GM12878 (cell line): ENCODE measurements around the gene LDHAL6B. TPM values are rescaled to one million over a fixed set of nuclear protein-coding genes. Genes with fewer than 3 reads are reported as not detected.
A peak's percentile ranks its signal among the peaks of the same experiment; 100 is the strongest.

Experiments
- BHLHE40 ChIP-seq, 2 experiments: fragments of 450-650 bp in 1 of 2; IDR thresholded peaks; 2 replicates each; pipeline ENCODE4 v1.6.1; 2011 to 2017; ENCODE audit warnings: low read depth in 2 of 2, borderline replicate concordance in 1 of 2, improper control_type of control experiment in 1 of 2, low read length in 1 of 2, mild to moderate bottlenecking in 1 of 2
- ELK1 ChIP-seq: IDR thresholded peaks from 2 replicates; pipeline ENCODE4 v1.6.1; 2012; ENCODE audit warnings: low read depth, low read length, improper control_type of control experiment
- ETV6 ChIP-seq, 2 experiments: fragments of 450-650 bp in 1 of 2; IDR thresholded peaks in 1 of 2; conservative IDR thresholded peaks in 1 of 2; 2 replicates each; pipeline ENCODE4 v1.6.1; 2014; ENCODE audit warnings: antibody characterized with exemption in 1 of 2, borderline replicate concordance in 1 of 2, low read depth in 1 of 2, mild to moderate bottlenecking in 1 of 2, moderate library complexity in 1 of 2
- HCFC1 ChIP-seq: fragments of 150-350 bp; IDR thresholded peaks from 2 replicates; pipeline ENCODE4 v1.6.1; 2014; ENCODE audit warnings: low read length
- KDM1A ChIP-seq: fragments of 200-600 bp; sonication (generic); IDR thresholded peaks from 2 replicates; pipeline ENCODE4 v1.6.1; 2016; ENCODE audit warnings: borderline replicate concordance
- NR2C2 ChIP-seq: IDR thresholded peaks from 2 replicates; pipeline ENCODE4 v1.6.1; 2011; ENCODE audit warnings: borderline replicate concordance, low read depth; ENCODE audit not compliant: control insufficient read depth, insufficient read length
- PKNOX1 ChIP-seq: fragments of 450-650 bp; IDR thresholded peaks from 2 replicates; pipeline ENCODE4 v1.6.1; 2016; ENCODE audit warnings: mild to moderate bottlenecking
- PRDM15 ChIP-seq: fragments of 450-650 bp; formaldehyde crosslinking; IDR thresholded peaks from 2 replicates; pipeline ENCODE4 v1.4.0; 2020; ENCODE audit warnings: mild to moderate bottlenecking, moderate library complexity
- RAD21 ChIP-seq: IDR thresholded peaks from 2 replicates; pipeline ENCODE4 v1.6.1; 2011; ENCODE audit warnings: mild to moderate bottlenecking, low read depth, low read length, moderate library complexity; ENCODE audit not compliant: insufficient read depth
- SMAD5 ChIP-seq: IDR thresholded peaks from 2 replicates; pipeline ENCODE4 v1.6.1; 2016; ENCODE audit warnings: antibody characterized with exemption, low read depth
- SMC3 ChIP-seq: IDR thresholded peaks from 2 replicates; pipeline ENCODE4 v1.6.1; 2011; ENCODE audit warnings: low read length, improper control_type of control experiment, borderline replicate concordance
- SPI1 ChIP-seq: IDR thresholded peaks from 2 replicates; pipeline ENCODE4 v1.6.1; 2011; ENCODE audit warnings: low read depth, mild to moderate bottlenecking, low read length, moderate library complexity, borderline replicate concordance; ENCODE audit not compliant: insufficient read depth
- SUZ12 ChIP-seq: fragments of 200-600 bp; sonication (generic); IDR thresholded peaks from one replicate; pipeline ENCODE4 v1.6.1; 2018; ENCODE audit warnings: antibody characterized with exemption, mild to moderate bottlenecking; ENCODE audit not compliant: unreplicated experiment
- ZBTB33 ChIP-seq: fragments of 450-650 bp; IDR thresholded peaks from 2 replicates; pipeline ENCODE4 v1.6.1; 2017; ENCODE audit warnings: mild to moderate bottlenecking
- ZNF24 ChIP-seq: fragments of 450-650 bp; IDR thresholded peaks from 2 replicates; pipeline ENCODE4 v1.6.1; 2017; ENCODE audit warnings: antibody characterized with exemption, mild to moderate bottlenecking
- ZNF274 ChIP-seq: IDR thresholded peaks from one replicate; pipeline ENCODE4 v1.8.0; 2011; ENCODE audit not compliant: insufficient read length, insufficient read depth
- polyA plus RNA-seq, 11 experiments: library from polyadenylated mRNA; depleted of rRNA in 4 of 11; unstranded in 6 of 11; stranded (reverse) in 5 of 11; fragments of >200 nt; fragmentation: Nextera tagmentation in 4 of 11; fragmentation: Illumina TruSeq in 1 of 11; extraction: Ambion mirVana in 4 of 11; extraction: Trizol in 1 of 11; gene quantifications; 1 replicate in 1 of 11; 2 replicates in 10 of 11; pipeline versions ENCODE4 v1.2.1 to v1.2.3, GENCODE V29; 2011 to 2016; ENCODE audit warnings: inconsistent platforms in 2 of 11, missing spikeins in 2 of 11, low read depth in 1 of 11
- total RNA-seq, 4 experiments: library from RNA; depleted of rRNA in 3 of 4; stranded (reverse); fragments of >200 nt in 3 of 4; fragmentation: Illumina TruSeq in 1 of 4; extraction: Trizol in 1 of 4; gene quantifications; 2 replicates each; pipeline versions ENCODE4 v1.2.1 to v1.2.3, GENCODE V29; 2013 to 2021

Gene LDHAL6B
- total and polyA plus RNA-seq, 10 of the 15 experiments (the other 5 are each of a cell fraction or from before 2014, with no cell fraction given), result 0.33 to 0.66 TPM; not detected in 8

GRCh38 chr15:59160880-59161593 lies 45.6 kb upstream of the LDHAL6B start (continued):
- peak; percentile 48 for TF ChIP-seq SMC3
- TF ChIP-seq NR2C2, result no peak
- no peak for TF ChIP-seq ELK1
- TF ChIP-seq RAD21, result peak; percentile 51
- TF ChIP-seq PKNOX1, result no peak
- TF ChIP-seq SPI1, result no peak
- TF ChIP-seq KDM1A, result no peak
- no peak for TF ChIP-seq ZNF274
- no peak for TF ChIP-seq HCFC1
- no peak for TF ChIP-seq PRDM15 (CRISPR knock-in tag)
- no peak for TF ChIP-seq ETV6 (conservative IDR thresholded peaks at IDR 0.05 in 1 of 2, IDR thresholded peaks at IDR 0.05 in 1 of 2; ENCODE audit: borderline replicate concordance in 1 of 2, low read depth in 1 of 2)
- TF ChIP-seq ZNF24, result no peak
- no peak for TF ChIP-seq SMAD5
- peak; percentile 69; the same call in 1 of the 2 replicates for TF ChIP-seq ZBTB33
- TF ChIP-seq SUZ12, result no peak
- no peak for TF ChIP-seq BHLHE40 (IDR thresholded peaks at IDR 0.05; ENCODE audit: borderline replicate concordance in 1 of 2, low read depth in 2 of 2, low read length in 1 of 2)
